Neural progenitor cell (in vitro differentiated cells): ENCODE measurements around the gene BMPER. TPM values are rescaled to one million over a fixed set of nuclear protein-coding genes. Genes with fewer than 3 reads are reported as not detected.

Experiments used
- DNase-seq: peaks from one replicate; pipeline ENCODE4 v3.0.0-alpha.2; 2016; ENCODE audit warnings: low spot score
- H2AFZ ChIP-seq: fragments of 200-600 bp; sonication (generic); replicated peaks from 2 replicates; pipeline ENCODE4 v1.6.1; 2016; ENCODE audit warnings: antibody characterized with exemption
- H3F3A ChIP-seq: fragments of 200-600 bp; sonication (generic); 2 replicates; pipeline ENCODE4 v1.6.1; 2016; ENCODE audit warnings: antibody characterized with exemption, low read depth
- H3K27ac ChIP-seq: fragments of 200-600 bp; sonication (generic); 2 replicates; pipeline ENCODE4 v1.5.1; 2016; ENCODE audit warnings: mild to moderate bottlenecking
- H3K27me3 ChIP-seq: fragments of 200-600 bp; sonication (generic); 2 replicates; pipeline ENCODE4 v1.6.1; 2016; ENCODE audit warnings: mild to moderate bottlenecking, moderate library complexity
- H3K36me3 ChIP-seq: fragments of 200-600 bp; sonication (generic); 2 replicates; pipeline ENCODE4 v1.5.1; 2016
- H3K4me1 ChIP-seq: fragments of 200-600 bp; sonication (generic); 2 replicates; pipeline ENCODE4 v1.6.1; 2016; ENCODE audit warnings: mixed run types
- H3K4me2 ChIP-seq: fragments of 200-600 bp; sonication (generic); 2 replicates; pipeline ENCODE4 v1.6.1; 2016
- H3K4me3 ChIP-seq: fragments of 200-600 bp; sonication (generic); 2 replicates; pipeline ENCODE4 v1.5.1; 2016
- H3K79me2 ChIP-seq: fragments of 200-600 bp; sonication (generic); 2 replicates; pipeline ENCODE4 v1.6.1; 2016; ENCODE audit warnings: low read depth
- H3K9ac ChIP-seq: fragments of 200-600 bp; sonication (generic); 2 replicates; pipeline ENCODE4 v1.6.1; 2016
- H3K9me3 ChIP-seq: fragments of 200-600 bp; sonication (generic); 2 replicates; pipeline ENCODE4 v1.5.1; 2016; ENCODE audit warnings: low read depth
- H4K20me1 ChIP-seq: fragments of 200-600 bp; sonication (generic); 2 replicates; pipeline ENCODE4 v1.6.1; 2016; ENCODE audit warnings: low read depth
- H3K27ac Mint-ChIP-seq: 3 replicates; pipeline ENCODE4 v1.8.0; 2021; ENCODE audit warnings: mixed read lengths
- H3K27me3 Mint-ChIP-seq: 2 replicates; pipeline ENCODE4 v1.8.0; 2022; ENCODE audit warnings: low read depth, mild to moderate bottlenecking, inconsistent platforms, moderate library complexity, mixed read lengths; ENCODE audit not compliant: insufficient read depth
- H3K36me3 Mint-ChIP-seq: 3 replicates; pipeline ENCODE4 v1.8.0; 2021; ENCODE audit warnings: mixed read lengths
- H3K4me1 Mint-ChIP-seq: 3 replicates; pipeline ENCODE4 v1.8.0; 2021; ENCODE audit warnings: mixed read lengths
- H3K4me3 Mint-ChIP-seq: 3 replicates; pipeline ENCODE4 v1.8.0; 2021; ENCODE audit warnings: mild to moderate bottlenecking, moderate library complexity, mixed read lengths
- H3K9me3 Mint-ChIP-seq: 3 replicates; pipeline ENCODE4 v1.8.0; 2020; ENCODE audit warnings: mixed read lengths
- EZH2 ChIP-seq: fragments of 200-600 bp; sonication (generic); IDR thresholded peaks from 2 replicates; pipeline ENCODE4 v1.6.1; 2017; ENCODE audit warnings: antibody characterized with exemption, mild to moderate bottlenecking, moderate library complexity
- EZH2phosphoT487 ChIP-seq: fragments of 200-600 bp; sonication (generic); IDR thresholded peaks from 2 replicates; pipeline ENCODE4 v1.6.1; 2017; ENCODE audit warnings: antibody characterized with exemption
- total RNA-seq: library from RNA; depleted of rRNA; stranded (reverse); fragments of >200 nt; gene quantifications from 2 replicates; pipeline ENCODE4 v1.2.3, GENCODE V29; 2015; ENCODE audit warnings: low replicate concordance
- TF ChIP-seq, protein P1 (sequence below): fragments of 200-600 bp; sonication (generic); IDR thresholded peaks from 2 replicates; pipeline ENCODE4 v1.5.1; 2017; ENCODE audit warnings: antibody characterized with exemption, mild to moderate bottlenecking

The BMPER gene
- total RNA-seq, 1 donor from 2014 or later, result 1.2 TPM

DNA sequence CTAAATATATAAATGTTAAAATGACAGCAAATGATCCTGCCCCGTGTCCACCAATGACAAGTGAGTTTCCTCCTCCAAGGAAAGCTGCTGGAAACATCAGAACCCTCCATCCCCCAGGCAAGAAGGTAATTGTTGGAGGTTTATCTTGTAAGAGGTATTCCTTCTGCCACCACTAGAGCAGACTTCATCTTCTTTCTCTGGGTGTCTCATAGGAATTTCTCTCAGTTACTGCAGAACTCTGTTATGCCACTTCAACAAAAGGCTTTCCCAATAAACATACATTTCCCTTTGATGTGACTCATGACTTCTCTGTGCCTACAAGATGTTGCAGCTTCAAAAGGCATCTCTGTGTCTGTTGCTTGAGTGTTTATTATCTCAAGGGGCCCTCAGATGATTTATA, 279.1 kb downstream of the BMPER start:
- Mint-ChIP-seq H3K9me3 (no peaks in the 10 kb centered on the region), H3K4me3 (no peak overlapping the region), H3K27me3 (peaks cover 2% of the 10 kb centered on the region), H3K4me1 (peaks cover 16% of the 10 kb centered on the region), H3K36me3 (no peaks in the 10 kb centered on the region), H3K27ac (no peak overlapping the region)
- TF ChIP-seq, protein P1, sequence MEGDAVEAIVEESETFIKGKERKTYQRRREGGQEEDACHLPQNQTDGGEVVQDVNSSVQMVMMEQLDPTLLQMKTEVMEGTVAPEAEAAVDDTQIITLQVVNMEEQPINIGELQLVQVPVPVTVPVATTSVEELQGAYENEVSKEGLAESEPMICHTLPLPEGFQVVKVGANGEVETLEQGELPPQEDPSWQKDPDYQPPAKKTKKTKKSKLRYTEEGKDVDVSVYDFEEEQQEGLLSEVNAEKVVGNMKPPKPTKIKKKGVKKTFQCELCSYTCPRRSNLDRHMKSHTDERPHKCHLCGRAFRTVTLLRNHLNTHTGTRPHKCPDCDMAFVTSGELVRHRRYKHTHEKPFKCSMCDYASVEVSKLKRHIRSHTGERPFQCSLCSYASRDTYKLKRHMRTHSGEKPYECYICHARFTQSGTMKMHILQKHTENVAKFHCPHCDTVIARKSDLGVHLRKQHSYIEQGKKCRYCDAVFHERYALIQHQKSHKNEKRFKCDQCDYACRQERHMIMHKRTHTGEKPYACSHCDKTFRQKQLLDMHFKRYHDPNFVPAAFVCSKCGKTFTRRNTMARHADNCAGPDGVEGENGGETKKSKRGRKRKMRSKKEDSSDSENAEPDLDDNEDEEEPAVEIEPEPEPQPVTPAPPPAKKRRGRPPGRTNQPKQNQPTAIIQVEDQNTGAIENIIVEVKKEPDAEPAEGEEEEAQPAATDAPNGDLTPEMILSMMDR, result peak; percentile 15
- TF ChIP-seq EZH2, result no peak
- TF ChIP-seq EZH2phosphoT487, result no peak
- H3K4me2 ChIP-seq, result no peak overlapping the region
- H3F3A ChIP-seq, result no peaks in the 10 kb centered on the region
- H3K27me3 ChIP-seq, result no peaks in the 10 kb centered on the region
- no peak for DNase-seq
- no peak overlapping the region for H3K4me3 ChIP-seq
- H3K79me2 ChIP-seq, result no peaks in the 10 kb centered on the region
- no peaks in the 10 kb centered on the region for H3K36me3 ChIP-seq
- no peak overlapping the region for H3K9ac ChIP-seq
- no peaks in the 10 kb centered on the region for H3K9me3 ChIP-seq
- no peaks in the 10 kb centered on the region for H4K20me1 ChIP-seq
- H2AFZ ChIP-seq, result no peak overlapping the region
- H3K27ac ChIP-seq, result no peak overlapping the region
- H3K4me1 ChIP-seq, result peaks cover 19% of the 10 kb centered on the region

DNA sequence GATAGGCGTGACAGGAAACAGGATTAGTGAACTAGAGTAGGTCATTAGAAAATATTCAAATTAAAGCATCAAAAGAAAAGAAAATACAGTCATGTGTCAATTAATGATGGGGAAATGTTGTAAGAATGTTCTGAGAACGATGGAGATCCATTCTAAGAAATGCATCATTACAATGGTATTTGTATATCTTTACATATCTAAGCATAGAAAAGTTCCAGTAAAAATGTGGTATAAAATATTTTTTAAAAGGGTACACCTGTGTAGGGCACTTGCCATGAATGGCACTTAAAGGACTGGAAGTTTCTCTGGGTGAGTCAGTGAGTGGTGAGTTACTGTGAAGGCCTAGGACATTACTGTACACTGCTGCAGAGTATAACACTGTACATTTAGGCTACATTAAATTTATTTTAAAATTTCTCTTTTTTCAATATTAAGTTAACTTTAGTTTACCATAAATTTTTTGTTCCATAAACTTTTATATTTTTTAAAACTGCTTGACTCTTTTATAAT, 282.5 kb downstream of the BMPER start:
- H3K27ac Mint-ChIP-seq, result no peak overlapping the region
- DNase-seq, result no peak
- peaks cover 42% of the 10 kb centered on the region for H3K4me1 Mint-ChIP-seq
- no peaks in the 10 kb centered on the region for H3K9me3 Mint-ChIP-seq
- Histone ChIP-seq H4K20me1 (no peaks in the 10 kb centered on the region), H3K27ac (no peak overlapping the region), H3K79me2 (no peaks in the 10 kb centered on the region), H3K27me3 (no peaks in the 10 kb centered on the region), H3K9ac (no peak overlapping the region), H3K4me2 (no peak overlapping the region), H3K36me3 (no peaks in the 10 kb centered on the region), H2AFZ (no peak overlapping the region), H3K9me3 (no peaks in the 10 kb centered on the region), H3K4me1 (peaks cover 40% of the 10 kb centered on the region), H3K4me3 (no peak overlapping the region), H3F3A (peaks cover 18% of the 10 kb centered on the region)
- TF ChIP-seq EZH2 (no peak), EZH2phosphoT487 (no peak)
- TF ChIP-seq, protein P1, result no peak
- H3K36me3 Mint-ChIP-seq, result no peaks in the 10 kb centered on the region
- H3K27me3 Mint-ChIP-seq, result peaks cover 5% of the 10 kb centered on the region
- H3K4me3 Mint-ChIP-seq, result no peak overlapping the region

DNA sequence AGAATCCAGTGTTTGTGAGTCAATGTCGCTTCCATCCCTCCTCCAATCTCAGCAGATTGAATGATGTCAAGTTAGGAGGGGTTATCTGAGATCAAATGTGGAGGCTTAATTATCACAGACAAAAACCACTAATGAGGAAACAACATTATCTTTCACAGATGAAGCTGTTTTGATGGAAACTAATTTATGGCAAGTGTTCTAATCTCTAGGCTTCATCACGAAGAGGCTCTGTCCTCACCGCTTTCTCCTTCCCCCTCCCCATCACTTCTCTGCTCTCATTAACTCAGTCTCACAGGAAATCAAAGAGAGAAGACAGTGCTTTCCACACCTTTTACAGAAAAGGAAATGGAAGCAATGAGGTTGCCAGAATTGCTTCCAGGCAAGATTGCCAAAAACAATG, 283.7 kb downstream of the BMPER start:
- Histone ChIP-seq H3K4me3 (no peak overlapping the region), H3K9ac (no peak overlapping the region), H3F3A (peaks cover 18% of the 10 kb centered on the region), H3K4me1 (peaks cover 40% of the 10 kb centered on the region), H2AFZ (no peak overlapping the region), H3K36me3 (no peaks in the 10 kb centered on the region), H3K27ac (no peak overlapping the region), H3K4me2 (no peak overlapping the region), H3K79me2 (no peaks in the 10 kb centered on the region), H3K9me3 (no peaks in the 10 kb centered on the region), H4K20me1 (no peaks in the 10 kb centered on the region), H3K27me3 (no peaks in the 10 kb centered on the region)
- no peak overlapping the region for H3K4me3 Mint-ChIP-seq
- peaks cover 5% of the 10 kb centered on the region for H3K27me3 Mint-ChIP-seq
- H3K27ac Mint-ChIP-seq, result peak overlapping the region; percentile 57
- H3K4me1 Mint-ChIP-seq, result peaks cover 42% of the 10 kb centered on the region
- H3K9me3 Mint-ChIP-seq, result no peaks in the 10 kb centered on the region
- no peak for DNase-seq
- TF ChIP-seq EZH2phosphoT487 (no peak), EZH2 (no peak)
- TF ChIP-seq, protein P1, result no peak
- H3K36me3 Mint-ChIP-seq, result no peaks in the 10 kb centered on the region
